IPS-18c (cell line): ENCODE results near the gene TMEM115.

Experiments
- H3K4me3 ChIP-seq: 2 replicates; pipeline ENCODE4 v1.7.0; 2013; ENCODE audit warnings: low read depth, mild to moderate bottlenecking, low read length, moderate library complexity; ENCODE audit not compliant: insufficient read depth
- H3K9me3 ChIP-seq: one replicate; pipeline ENCODE4 v1.6.1; 2013; ENCODE audit warnings: mild to moderate bottlenecking, low read length, moderate library complexity; ENCODE audit not compliant: control insufficient read depth, insufficient read depth

Gene TMEM115

GRCh38 chr3:50358911-50359759 lies at the start of gene TMEM115:
Gene TMEM115, minus strand, starts transcription at chr3:50359521. Its CDS starts 458 bp downstream, at chr3:50359063.
- Histone ChIP-seq H3K4me3 (peak within 1 kb of the TSS; percentile 84), H3K9me3 (peaks cover 2% of the 10 kb centered on the region)

GRCh38 chr3:50408443-50408944 lies 49.2 kb upstream of the TMEM115 start:
- H3K4me3 ChIP-seq = no peak overlapping the region
- H3K9me3 ChIP-seq = no peaks in the 10 kb centered on the region

DNA sequence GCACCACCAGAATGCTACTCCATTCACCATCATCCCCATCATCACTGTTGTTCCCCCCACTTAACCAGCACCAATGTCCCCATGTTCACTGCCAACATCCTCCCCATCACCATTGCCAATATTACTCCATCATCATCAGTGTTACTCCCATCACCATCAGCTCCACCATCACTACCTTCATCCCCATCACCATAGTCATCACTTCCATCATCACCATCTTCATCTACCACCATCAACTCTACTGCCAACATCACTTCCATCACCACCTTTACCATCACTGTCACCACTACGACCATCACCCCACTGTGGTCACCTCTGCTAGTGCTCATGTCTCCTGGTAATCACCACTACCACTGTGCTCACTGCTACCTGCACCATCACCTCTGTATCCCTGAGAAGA lies 47.2 kb upstream of the TMEM115 start:
- no peak overlapping the region for H3K4me3 ChIP-seq

DNA sequence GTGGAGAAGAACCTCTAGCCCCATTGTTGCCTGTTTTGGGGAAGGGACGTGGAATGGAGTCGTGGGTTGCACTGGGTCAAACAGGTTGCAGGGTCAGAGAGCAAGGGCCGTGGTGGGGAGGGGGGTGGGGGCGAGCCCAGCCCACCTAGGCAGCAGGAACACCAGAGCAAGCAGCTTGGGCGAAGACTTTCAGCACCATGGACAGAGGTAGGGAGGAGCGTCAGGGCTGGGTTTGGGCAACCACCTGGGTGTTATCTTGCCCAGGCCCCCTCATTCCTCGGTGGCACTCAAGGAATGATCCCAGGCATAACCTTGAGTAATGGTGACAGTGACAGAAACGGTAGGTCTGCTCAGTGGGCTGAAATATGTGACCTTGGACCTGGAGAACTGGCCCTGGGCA lies 45.9 kb upstream of the TMEM115 start:
- H3K4me3 ChIP-seq = no peak overlapping the region

More for the DNA sequence above, 47.2 kb upstream of the TMEM115 start:
- H3K9me3 ChIP-seq = no peaks in the 10 kb centered on the region

GRCh38 chr3:50401978-50402595 lies 42.8 kb upstream of the TMEM115 start:
- no peaks in the 10 kb centered on the region for H3K9me3 ChIP-seq
- no peak overlapping the region for H3K4me3 ChIP-seq

More for the DNA sequence above, 45.9 kb upstream of the TMEM115 start:
- no peaks in the 10 kb centered on the region for H3K9me3 ChIP-seq

DNA sequence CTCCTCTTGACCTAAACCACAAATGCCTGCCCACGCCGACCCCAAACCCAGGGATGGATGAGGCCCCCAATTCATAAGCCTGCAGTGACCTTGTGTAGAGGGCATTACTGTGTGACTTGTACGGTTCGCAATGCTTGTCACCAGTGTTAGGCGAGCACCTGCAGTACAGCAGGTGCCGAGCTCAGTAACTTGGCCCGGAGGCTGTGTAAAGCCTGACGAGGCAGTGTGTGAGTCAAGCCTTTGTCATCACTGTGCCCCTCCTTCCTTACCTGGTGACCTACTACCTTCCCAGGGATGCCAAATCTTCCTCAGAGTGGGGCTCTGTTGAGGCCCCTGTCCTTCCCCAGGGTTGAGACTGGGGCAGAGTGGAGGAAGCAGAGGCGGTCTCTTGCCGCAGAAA lies 37.2 kb upstream of the TMEM115 start:
- Histone ChIP-seq H3K9me3 (no peaks in the 10 kb centered on the region), H3K4me3 (no peak overlapping the region)

DNA sequence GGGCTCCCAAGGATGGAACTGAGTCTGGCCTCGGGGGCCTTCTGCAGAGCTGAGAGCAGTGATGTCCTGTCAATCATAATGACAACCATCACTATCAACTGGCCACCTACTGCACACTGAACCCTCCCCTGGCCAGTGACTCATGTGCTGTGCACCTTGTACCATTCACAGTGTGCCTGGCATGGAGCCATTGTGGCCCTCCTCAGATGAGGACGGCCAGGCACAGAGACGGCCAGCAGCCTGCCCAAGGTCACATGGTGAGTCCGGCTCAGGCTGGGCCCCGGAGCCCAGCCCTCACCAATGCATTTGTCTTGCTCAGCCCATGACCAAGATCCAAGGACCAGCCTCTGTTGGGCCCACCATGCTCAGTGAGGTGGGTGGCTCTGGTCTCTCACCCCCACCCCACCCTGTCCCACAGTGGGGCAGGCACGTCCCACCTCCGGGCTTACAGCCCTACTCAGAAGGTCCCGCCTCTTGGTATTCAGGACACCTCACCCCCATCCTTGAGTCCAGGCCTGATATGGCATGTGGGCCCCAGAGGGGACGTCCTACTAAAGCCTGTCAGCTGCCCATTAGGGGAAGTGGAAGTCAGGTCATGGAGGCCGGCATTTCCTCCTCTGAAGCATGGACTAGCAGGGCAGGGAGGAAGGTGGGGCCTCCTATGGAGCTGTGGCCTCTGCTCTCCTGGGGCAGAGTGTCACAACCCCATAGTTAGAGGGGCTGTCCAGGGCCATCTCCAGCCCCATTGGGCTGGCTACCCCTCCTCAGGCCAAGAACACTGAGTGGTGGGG lies 35.9 kb upstream of the TMEM115 start:
- Histone ChIP-seq H3K4me3 (no peak overlapping the region), H3K9me3 (no peaks in the 10 kb centered on the region)

- no peaks in the 10 kb centered on the region for H3K9me3 ChIP-seq
- H3K4me3 ChIP-seq = no peak overlapping the region
Measured at GRCh38 chr3:50393061-50393460, 33.7 kb upstream of the TMEM115 start.

GRCh38 chr3:50392101-50392715 lies 32.9 kb upstream of the TMEM115 start:
- Histone ChIP-seq H3K4me3 (no peak overlapping the region), H3K9me3 (no peaks in the 10 kb centered on the region)

DNA sequence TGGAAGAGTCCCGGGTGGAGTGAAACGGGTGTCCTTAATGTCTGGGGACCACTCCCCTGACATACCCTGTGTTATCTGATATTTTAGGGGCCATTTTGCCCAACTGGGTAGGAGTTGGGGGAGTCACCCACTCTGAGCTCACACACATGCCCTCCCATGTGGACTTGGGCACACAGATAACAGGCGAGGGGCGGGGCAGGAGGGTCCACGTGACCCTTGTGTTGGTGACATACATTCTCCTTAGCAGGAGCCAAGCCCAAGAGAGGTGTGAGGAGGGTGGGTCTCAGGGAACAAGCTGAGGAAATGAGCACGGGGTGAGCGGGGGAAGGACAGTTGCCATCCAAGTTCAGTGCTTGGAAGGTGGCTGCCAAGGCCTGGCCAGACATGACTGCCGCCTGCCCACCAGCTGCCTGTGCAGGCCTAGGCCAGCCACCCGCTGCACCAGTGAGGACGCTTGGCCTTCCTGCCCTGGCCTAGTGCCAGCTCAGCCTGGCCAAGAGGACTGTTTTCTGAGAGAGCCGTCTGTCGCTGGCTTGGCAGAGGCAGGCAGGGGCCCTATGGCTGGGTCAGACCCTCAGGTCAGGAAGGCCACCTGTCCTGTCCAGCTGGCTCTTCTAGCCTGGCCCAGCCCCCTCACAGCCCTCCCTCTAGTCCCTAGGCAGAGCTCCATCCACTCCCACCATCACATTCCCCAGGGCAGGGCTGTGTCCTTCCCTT lies 31.3 kb upstream of the TMEM115 start:
- no peaks in the 10 kb centered on the region for H3K9me3 ChIP-seq
- no peak overlapping the region for H3K4me3 ChIP-seq

GRCh38 chr3:50389414-50389767 lies 30.1 kb upstream of the TMEM115 start:
- H3K9me3 ChIP-seq = no peaks in the 10 kb centered on the region
- no peak overlapping the region for H3K4me3 ChIP-seq

- Histone ChIP-seq H3K4me3 (no peak overlapping the region), H3K9me3 (no peaks in the 10 kb centered on the region)
Measured at GRCh38 chr3:50388720-50389413, 29.5 kb upstream of the TMEM115 start.

GRCh38 chr3:50388016-50388719 lies 28.8 kb upstream of the TMEM115 start:
- no peak overlapping the region for H3K4me3 ChIP-seq
- H3K9me3 ChIP-seq = no peaks in the 10 kb centered on the region

DNA sequence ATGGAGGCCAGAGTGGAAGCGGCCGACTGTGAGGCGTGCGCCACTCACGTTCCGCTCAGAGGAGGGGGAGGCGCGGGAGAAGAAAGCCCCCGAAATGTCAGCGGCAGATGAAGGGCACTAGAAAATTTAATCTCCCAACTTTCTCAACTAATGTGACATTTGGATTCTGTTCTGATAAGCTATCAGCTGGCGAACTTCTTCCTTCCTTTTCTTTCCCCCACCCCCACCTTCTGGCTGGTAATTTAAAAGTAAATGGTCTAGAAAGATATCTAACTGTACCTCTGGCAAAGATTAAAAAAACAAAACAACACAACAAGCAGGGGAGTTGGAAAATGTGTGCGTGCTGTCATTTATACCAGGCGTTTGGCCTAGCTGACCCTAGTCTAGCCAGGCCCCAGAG lies 26.4 kb upstream of the TMEM115 start:
- H3K4me3 ChIP-seq = no peak overlapping the region
- H3K9me3 ChIP-seq = no peaks in the 10 kb centered on the region

GRCh38 chr3:50383750-50384149 lies 24.4 kb upstream of the TMEM115 start:
- Histone ChIP-seq H3K9me3 (no peaks in the 10 kb centered on the region), H3K4me3 (no peak overlapping the region)

GRCh38 chr3:50382722-50383121 lies 23.4 kb upstream of the TMEM115 start:
- Histone ChIP-seq H3K9me3 (no peaks in the 10 kb centered on the region), H3K4me3 (no peak overlapping the region)
